Nephron progenitor cell (in vitro differentiated cells): ENCODE measurements around the gene MAGEA4.

ENCODE experiments used
- DNase-seq: peaks from one replicate; pipeline ENCODE4 v3.0.0; 2021
- H3K27ac Mint-ChIP-seq: 2 replicates; pipeline ENCODE4 v1.8.0; 2021; ENCODE audit warnings: mild to moderate bottlenecking, moderate library complexity, mixed read lengths
- H3K27me3 Mint-ChIP-seq: 2 replicates; pipeline ENCODE4 v1.8.0; 2021; ENCODE audit warnings: mild to moderate bottlenecking, low read depth, mixed read lengths; ENCODE audit not compliant: poor library complexity
- H3K36me3 Mint-ChIP-seq: 2 replicates; pipeline ENCODE4 v1.8.0; 2021; ENCODE audit warnings: low read depth, mixed read lengths
- H3K4me1 Mint-ChIP-seq: 2 replicates; pipeline ENCODE4 v1.8.0; 2021; ENCODE audit warnings: mixed read lengths
- H3K4me3 Mint-ChIP-seq: 2 replicates; pipeline ENCODE4 v1.8.0; 2021; ENCODE audit warnings: mild to moderate bottlenecking, moderate library complexity, mixed read lengths
- H3K9me3 Mint-ChIP-seq: 2 replicates; pipeline ENCODE4 v1.8.0; 2021; ENCODE audit warnings: mild to moderate bottlenecking, moderate library complexity, mixed read lengths
- TF ChIP-seq, protein P1 (sequence below): fragments of 200-600 bp; sonication (generic); IDR thresholded peaks from 2 replicates; pipeline ENCODE4 v1.5.0; 2021; ENCODE audit warnings: antibody characterized with exemption

The MAGEA4 gene

DNA sequence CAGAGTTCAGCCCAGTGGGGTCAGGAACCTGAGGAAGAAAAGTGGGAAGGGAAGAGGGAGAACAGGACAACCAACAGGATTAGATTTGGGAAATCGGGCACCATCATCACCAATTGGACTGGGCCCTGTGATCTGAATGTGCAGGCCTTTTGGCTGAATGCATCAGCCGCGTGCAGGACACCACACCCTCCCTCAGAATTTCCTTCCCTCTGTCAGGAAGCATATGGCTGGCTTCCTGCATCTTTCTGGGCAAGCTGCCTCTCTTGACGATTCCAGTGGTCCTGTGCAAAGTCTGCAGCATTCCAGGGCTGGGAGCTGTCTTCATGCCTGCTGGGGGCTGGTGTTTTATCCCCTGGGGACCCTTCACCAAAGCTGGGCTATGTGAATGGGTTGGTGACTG, 16.4 kb downstream of the MAGEA4 start:
- TF ChIP-seq, protein P1, sequence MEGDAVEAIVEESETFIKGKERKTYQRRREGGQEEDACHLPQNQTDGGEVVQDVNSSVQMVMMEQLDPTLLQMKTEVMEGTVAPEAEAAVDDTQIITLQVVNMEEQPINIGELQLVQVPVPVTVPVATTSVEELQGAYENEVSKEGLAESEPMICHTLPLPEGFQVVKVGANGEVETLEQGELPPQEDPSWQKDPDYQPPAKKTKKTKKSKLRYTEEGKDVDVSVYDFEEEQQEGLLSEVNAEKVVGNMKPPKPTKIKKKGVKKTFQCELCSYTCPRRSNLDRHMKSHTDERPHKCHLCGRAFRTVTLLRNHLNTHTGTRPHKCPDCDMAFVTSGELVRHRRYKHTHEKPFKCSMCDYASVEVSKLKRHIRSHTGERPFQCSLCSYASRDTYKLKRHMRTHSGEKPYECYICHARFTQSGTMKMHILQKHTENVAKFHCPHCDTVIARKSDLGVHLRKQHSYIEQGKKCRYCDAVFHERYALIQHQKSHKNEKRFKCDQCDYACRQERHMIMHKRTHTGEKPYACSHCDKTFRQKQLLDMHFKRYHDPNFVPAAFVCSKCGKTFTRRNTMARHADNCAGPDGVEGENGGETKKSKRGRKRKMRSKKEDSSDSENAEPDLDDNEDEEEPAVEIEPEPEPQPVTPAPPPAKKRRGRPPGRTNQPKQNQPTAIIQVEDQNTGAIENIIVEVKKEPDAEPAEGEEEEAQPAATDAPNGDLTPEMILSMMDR = no peak
- no peak for DNase-seq
- H3K4me1 Mint-ChIP-seq = no peaks in the 10 kb centered on the region
- H3K27me3 Mint-ChIP-seq = peaks cover 8% of the 10 kb centered on the region
- H3K36me3 Mint-ChIP-seq = no peaks in the 10 kb centered on the region
- H3K4me3 Mint-ChIP-seq = no peak overlapping the region
- H3K27ac Mint-ChIP-seq = no peak overlapping the region
- H3K9me3 Mint-ChIP-seq = peaks cover 42% of the 10 kb centered on the region

DNA sequence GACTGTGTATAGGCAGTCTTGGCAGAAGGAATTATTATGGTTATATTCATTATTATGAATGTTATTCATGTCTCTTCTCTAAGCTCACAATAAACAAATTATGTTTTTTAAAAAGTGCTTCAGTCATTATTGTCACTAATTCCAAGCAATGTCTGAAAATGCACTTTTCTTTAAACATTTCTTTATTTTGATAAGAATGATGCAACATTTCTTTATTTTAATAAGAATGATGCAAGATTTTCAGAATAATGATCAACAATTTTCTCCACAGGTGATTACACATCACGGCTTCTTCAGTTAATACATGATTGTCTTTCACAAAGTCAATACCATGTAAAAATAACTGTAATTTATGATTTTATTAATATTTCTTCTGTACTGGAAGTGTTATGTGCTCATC, 22.7 kb downstream of the MAGEA4 start:
- H3K27ac Mint-ChIP-seq = no peak overlapping the region
- no peaks in the 10 kb centered on the region for H3K27me3 Mint-ChIP-seq
- TF ChIP-seq, protein P1 = no peak
- H3K36me3 Mint-ChIP-seq = no peaks in the 10 kb centered on the region
- no peak for DNase-seq
- no peaks in the 10 kb centered on the region for H3K4me1 Mint-ChIP-seq
- peaks cover 26% of the 10 kb centered on the region for H3K9me3 Mint-ChIP-seq
- H3K4me3 Mint-ChIP-seq = no peak overlapping the region

DNA sequence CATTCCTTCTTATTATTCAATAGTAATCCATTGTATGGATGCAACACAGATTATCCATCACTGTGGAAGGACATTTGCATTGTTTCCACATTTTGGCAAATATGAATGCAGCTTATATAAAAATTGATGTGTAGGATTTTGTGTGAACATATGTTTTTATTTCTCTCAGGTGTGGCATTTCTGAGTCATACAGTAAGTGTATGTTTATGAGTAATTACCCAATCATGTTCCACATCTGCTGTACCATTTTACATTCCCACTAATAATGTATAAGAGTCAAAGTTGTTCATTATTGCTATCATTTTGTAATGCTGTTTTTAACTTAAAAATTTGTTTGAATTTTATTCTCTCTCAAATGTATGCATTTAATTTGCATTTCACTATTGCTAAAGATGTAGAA, 25.5 kb downstream of the MAGEA4 start:
- peaks cover 38% of the 10 kb centered on the region for H3K9me3 Mint-ChIP-seq
- no peaks in the 10 kb centered on the region for H3K36me3 Mint-ChIP-seq
- H3K4me3 Mint-ChIP-seq = no peak overlapping the region
- TF ChIP-seq, protein P1 = no peak
- no peak overlapping the region for H3K27ac Mint-ChIP-seq
- no peaks in the 10 kb centered on the region for H3K4me1 Mint-ChIP-seq
- DNase-seq = no peak
- no peaks in the 10 kb centered on the region for H3K27me3 Mint-ChIP-seq

DNA sequence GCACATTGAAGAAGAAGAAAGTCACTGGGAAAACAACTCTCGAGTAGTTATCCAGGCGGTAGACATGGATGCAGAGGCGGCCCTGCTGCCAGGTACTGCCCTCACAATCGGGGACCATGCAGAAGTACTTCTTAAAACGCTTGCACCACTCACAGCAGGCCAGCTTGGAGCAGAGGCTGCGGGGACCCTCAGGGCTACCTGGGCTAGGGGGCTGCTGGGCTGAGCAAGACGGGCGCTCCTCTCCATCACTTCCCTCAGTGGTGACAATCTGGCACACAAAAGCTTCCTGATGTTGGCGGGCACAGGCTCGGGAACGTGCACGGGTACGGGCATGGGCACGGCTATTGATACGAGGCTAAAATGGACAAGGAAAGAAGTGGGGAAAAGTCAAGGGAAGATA, 42.0 kb downstream of the MAGEA4 start:
- H3K9me3 Mint-ChIP-seq = peaks cover 60% of the 10 kb centered on the region
- H3K4me3 Mint-ChIP-seq = no peak overlapping the region
- H3K27ac Mint-ChIP-seq = no peak overlapping the region
- no peaks in the 10 kb centered on the region for H3K36me3 Mint-ChIP-seq
- TF ChIP-seq, protein P1 = no peak
- DNase-seq = no peak
- H3K4me1 Mint-ChIP-seq = no peaks in the 10 kb centered on the region
- H3K27me3 Mint-ChIP-seq = peaks cover 13% of the 10 kb centered on the region

DNA sequence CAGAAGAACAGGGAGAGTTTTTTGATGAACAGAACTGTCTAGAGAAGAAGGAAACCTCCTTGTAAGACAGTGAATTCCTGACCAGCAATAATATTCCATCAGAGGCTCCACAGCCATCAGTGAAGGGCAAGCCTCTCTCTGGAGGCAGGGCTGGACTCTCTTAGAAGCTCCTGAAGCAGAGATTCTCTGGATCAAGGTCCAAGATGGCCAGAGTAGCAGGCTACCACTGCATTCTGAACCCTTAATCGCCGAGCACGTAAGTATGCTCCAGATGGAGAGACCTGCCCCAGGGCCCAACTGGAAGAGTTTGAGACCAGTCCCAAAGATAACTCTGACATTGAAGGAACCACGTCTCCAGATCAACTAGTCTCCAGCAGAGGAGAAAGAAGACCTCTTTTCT, 45.4 kb downstream of the MAGEA4 start:
- H3K4me1 Mint-ChIP-seq = no peaks in the 10 kb centered on the region
- TF ChIP-seq, protein P1 = no peak
- no peaks in the 10 kb centered on the region for H3K36me3 Mint-ChIP-seq
- H3K27ac Mint-ChIP-seq = no peak overlapping the region
- H3K4me3 Mint-ChIP-seq = no peak overlapping the region
- peaks cover 79% of the 10 kb centered on the region for H3K9me3 Mint-ChIP-seq
- no peak for DNase-seq
- peaks cover 19% of the 10 kb centered on the region for H3K27me3 Mint-ChIP-seq

DNA sequence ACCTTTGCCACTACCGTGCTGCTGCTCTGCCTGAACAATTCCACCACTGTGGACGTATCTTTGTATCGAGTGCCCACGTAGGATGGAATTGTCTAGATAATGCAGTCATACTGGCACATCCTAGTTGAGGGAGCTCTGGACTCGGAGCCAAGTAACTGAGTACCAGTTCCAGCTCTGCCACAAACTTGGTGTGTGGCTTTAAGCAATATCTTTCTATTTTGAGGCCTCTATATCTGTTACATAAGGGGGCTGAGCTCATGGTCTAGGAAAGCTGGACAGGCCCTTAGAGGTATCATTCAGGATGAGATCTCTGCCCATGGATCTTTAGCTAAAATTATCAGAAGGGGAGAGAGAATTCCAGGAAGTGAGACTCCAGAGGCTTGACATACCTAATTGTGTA, 49.3 kb downstream of the MAGEA4 start:
- Mint-ChIP-seq H3K9me3 (peaks cover 65% of the 10 kb centered on the region), H3K36me3 (no peaks in the 10 kb centered on the region), H3K27ac (no peak overlapping the region), H3K4me3 (no peak overlapping the region), H3K4me1 (no peaks in the 10 kb centered on the region), H3K27me3 (peaks cover 13% of the 10 kb centered on the region)
- TF ChIP-seq, protein P1 = no peak
- no peak for DNase-seq
